Inflammatory macrophage (primary cell): Measurements from ENCODE around the gene MOGAT3.
A peak's percentile ranks its signal among the peaks of the same experiment; 100 is the strongest.

ENCODE experiments used
- DNase-seq, 2 donors: peaks; one replicate each; pipeline ENCODE4 v3.0.0-alpha.2; 2020 to 2022

The MOGAT3 gene

DNA sequence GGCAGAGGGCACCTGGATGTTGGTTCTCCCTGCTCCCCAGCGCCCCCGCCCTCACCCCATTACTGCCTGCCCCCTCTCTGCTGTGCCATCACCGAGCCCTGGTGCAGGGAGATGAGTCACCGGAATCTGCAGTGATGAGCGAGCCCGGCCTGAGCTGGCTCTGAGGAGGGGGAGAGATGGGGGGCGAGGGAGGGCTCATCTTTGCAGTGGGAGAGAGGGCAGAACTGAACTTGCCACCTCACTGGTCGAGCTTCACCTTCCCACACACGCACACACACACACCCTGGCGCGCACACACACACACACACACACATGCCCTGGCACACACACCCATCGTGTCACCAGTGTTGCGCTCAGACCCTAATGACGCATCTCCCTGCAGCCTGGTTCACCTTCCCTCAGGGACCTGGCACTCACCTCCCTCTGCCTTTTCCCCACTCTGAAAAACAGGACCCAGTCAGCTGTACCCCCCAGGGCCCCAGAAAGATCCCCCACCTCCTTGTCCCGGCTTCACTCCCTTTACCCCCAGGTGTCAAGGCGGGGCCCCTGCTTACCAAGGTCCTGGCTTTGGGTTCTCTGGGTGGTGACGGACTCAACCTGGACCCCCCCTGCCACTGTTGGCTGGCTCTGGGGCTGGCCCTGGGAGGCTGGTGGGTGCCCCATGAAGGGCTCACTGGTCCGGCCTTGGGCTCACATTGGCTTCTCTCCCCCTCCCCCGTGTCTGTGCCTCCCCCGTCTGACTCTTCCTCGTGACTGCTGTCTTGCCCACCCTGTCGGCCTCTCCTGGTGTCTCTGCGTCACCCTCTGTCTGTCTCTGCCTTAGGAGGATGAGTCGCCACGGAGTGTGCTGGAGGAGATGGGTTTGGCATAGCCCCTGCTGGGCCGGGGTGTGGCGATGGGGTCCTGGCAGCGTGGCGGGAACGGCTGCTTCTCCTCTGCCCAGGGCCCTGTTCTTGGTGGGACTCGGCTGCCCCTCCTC lies 40.9 kb downstream of the MOGAT3 start:
- no peak for DNase-seq

DNA sequence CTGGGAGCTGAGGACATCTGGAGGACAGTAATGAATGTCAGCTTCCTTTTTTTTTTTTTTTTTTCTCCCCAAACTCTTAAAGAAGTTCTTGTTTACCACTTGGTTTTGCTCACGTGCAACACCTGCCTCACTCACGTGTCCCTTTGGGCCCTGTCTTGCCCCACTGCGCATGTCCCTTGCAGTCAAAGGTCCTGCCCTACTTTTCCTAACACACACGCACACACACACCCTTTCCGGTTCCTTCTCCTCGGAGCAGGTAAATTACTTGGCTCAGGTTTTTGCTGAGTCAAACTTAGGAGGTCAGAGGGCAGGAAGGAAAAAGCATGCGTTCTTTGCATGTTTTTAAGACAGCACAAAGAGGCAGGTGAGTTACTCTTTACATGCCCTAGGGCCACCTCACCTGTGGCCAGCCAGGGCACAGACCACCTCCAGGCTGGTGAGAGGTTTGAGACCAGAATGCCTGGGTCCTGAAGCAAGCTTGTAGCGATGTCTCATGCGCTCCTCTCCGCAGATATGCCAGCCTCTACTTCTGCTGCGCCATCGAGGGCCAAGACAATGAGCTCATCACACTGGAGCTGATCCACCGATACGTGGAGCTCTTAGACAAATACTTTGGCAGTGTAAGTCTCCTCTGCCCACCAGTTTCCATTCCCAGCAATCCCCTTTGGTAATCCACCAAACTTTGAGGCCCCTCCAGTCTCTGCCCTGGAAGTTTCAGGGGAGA lies 43.8 kb downstream of the MOGAT3 start:
- no peak for DNase-seq

DNA sequence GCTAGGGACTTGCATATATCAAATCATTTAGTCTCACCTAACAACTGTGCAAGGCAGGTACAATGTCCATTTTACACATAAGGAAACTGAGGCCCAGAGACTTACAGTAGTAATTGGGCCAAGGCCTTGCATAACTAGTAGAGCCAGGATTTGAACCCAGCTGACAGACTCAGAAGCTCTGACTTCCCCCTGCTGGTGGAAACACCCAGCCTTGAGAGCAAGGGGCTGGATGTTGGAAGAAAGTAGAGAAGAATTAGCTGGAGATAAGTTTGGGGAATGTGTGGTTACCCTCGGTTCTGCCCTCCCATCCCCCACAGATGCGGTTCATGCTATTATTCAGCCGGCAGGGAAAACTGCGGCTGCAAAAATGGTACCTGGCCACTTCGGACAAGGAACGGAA lies 44.6 kb downstream of the MOGAT3 start:
- DNase-seq, result no peak

DNA sequence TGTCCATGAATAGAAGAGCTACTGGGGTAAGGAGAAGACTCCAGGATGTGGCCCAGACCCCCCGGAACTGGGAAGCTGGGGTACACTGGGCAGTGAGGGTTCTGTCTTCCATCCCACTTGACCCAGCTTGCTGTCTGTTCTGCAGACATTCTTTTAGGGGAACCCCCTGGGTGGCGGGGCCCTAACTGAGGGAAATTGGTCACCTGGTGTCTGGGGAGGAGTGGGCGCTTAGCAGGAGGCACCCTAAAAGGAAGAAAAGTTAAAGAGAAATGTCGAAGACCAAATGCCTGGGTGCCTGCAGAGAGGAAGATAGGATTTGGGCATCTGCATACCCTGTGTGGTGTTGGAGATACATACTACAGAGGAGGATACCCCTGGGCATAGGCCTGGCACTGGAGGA lies 45.5 kb downstream of the MOGAT3 start:
- no peak for DNase-seq

DNA sequence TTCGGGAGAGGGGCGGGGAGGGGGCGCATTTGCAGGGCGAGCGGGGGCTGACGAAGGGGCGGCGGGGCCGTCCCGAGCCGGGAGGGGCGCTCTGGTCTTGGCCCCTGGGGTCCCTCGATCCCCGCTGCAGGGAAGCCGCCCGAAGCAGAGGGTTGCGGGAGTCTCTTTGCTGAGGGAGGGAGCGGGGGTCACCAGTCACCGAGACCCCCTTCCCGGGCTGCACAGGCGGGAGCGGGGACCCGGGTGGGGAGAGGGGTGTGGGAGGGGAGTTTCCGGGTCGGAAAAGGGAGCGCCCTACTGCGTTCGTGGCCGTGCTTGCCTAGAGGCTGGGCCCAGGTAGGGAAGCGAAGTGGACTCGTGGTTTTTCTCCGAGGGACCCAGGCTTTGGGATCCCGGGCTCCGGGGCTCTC lies 46.1 kb downstream of the MOGAT3 start:
- no peak for DNase-seq

DNA sequence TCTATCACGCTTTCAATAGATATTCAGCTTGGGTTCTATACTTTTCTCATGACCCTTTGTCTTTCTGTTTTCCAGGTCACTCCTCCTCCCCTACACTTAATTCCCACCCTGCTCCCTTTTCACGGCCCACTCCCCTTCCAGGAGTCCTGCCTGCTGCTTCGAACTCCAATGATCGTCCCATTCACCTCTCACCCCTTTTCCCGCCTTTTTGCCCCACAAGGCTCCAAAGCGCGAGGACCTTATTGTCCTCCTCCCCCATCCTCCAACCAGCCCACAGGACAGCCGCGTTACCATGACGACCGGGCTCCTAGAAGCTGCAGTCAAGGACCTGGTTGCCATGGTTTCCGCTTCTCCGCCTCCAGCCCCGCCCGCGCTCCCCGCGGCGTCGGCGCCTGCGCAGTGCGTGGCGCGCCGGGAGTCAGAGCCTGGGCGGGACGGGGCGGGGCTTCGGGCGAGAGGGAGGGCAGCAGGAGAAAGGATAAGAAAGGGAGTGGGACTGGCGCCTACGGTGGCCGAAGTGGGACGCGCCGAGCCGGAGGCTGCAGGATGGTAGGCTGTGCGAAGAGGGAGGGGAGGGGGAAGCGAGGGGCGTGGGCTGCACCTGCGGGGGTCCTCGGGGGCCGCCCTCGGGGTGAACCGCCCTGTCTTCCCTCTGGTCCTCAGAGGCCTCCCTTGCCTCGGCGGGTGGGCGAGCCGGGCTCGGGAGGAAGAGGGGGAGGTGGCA lies 46.7 kb downstream of the MOGAT3 start, which contains the start of gene AP1S1:
TSS of gene AP1S1 (plus strand) at position 508 of the 724 bp plus-strand sequence. CDS start at position 547, 39 bp downstream.
- peak; percentile 88 to 92 for DNase-seq

DNA sequence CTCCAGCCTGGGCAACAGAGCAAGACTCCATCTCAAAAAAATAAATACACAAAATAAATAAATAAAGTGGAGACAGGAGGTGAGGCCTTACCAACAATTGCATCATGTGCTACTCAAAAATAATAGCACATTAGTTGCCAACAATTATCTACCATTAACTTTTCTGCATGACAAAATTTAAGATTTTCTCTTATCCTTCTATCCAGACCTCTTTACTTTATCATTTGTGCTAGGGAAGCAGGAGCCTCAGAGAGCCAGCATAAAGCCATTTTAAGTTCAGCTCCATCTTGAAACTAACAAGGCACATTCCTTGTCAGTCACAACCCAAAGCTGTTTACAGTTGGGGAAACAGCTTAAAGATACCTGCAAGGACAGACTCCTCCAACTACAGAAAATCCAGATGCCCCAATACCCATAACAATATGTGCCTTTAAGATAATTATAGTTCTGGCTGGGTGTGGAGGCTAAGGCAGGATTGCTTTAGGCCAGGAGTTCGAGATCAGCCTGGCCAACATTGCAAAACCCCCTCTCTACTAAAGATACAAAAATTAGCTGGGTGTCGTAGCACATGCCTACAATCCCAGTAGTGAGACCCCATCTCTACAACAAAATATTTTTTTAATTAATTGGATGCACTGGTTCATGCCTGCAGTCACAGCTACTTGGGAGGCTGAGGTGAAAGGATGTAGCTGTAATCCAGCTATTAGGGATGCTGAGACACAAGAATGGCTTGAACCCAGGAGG lies 48.8 kb downstream of the MOGAT3 start:
- DNase-seq, result no peak
